ENCODE results near the gene SNCA. TPM values are rescaled to one million over a fixed set of nuclear protein-coding genes. Genes with fewer than 3 reads are reported as not detected.

SNCA gene
- total RNA-seq (8.4 TPM), polyA plus RNA-seq (ENCODE audit: insufficient read depth, low read depth, low replicate concordance) (17.1 TPM)
- long read RNA-seq, donor 1, transcript SNCA-205 (6 exons, 1,290 nt) = major isoform, 9 of 14 reads
- long read RNA-seq, donor 1, partial matches to known transcripts = 0 of 14 reads
- long read RNA-seq, donor 1, other reads (novel, unspliced or antisense) = 0 of 14 reads
- long read RNA-seq, donor 2, transcript SNCA-205 (6 exons, 1,290 nt) = major isoform, 11 of 15 reads
- long read RNA-seq, donor 2, partial matches to known transcripts = 0 of 15 reads
- long read RNA-seq, donor 2, other reads (novel, unspliced or antisense) = 0 of 15 reads
- long read RNA-seq, donor 3, transcript SNCA-205 (6 exons, 1,290 nt) = major isoform, 13 of 17 reads
- long read RNA-seq, donor 3, partial matches to known transcripts = 0 of 17 reads
- long read RNA-seq, donor 3, other reads (novel, unspliced or antisense) = 0 of 17 reads
- long read RNA-seq, donor 4, transcript SNCA-205 (6 exons, 1,290 nt) = major isoform, 17 of 21 reads
- long read RNA-seq, donor 4, partial matches to known transcripts = 0 of 21 reads
- long read RNA-seq, donor 4, other reads (novel, unspliced or antisense) = 0 of 21 reads
- long read RNA-seq, donor 5, partial matches to known transcripts = 0 of 2 reads
- long read RNA-seq, donor 5, other reads (novel, unspliced or antisense) = 0 of 2 reads
- long read RNA-seq, donor 6, transcript SNCA-205 (6 exons, 1,290 nt) = major isoform, 22 of 35 reads
- long read RNA-seq, donor 6, transcript SNCA-203 (6 exons, 1,420 nt) = minor isoform, 11 of 35 reads
- long read RNA-seq, donor 6, partial matches to known transcripts = 0 of 35 reads
- long read RNA-seq, donor 6, other reads (novel, unspliced or antisense) = 0 of 35 reads
- long read RNA-seq, donor 7, partial matches to known transcripts = 1 of 4 reads
- long read RNA-seq, donor 7, other reads (novel, unspliced or antisense) = 0 of 4 reads
- long read RNA-seq, donor 8, transcript SNCA-205 (6 exons, 1,290 nt) = major isoform, 10 of 15 reads
- long read RNA-seq, donor 8, transcript SNCA-203 (6 exons, 1,420 nt) = minor isoform, 5 of 15 reads
- long read RNA-seq, donor 8, partial matches to known transcripts = 0 of 15 reads
- long read RNA-seq, donor 8, other reads (novel, unspliced or antisense) = 0 of 15 reads
- long read RNA-seq, donor 9, transcript SNCA-205 (6 exons, 1,290 nt) = major isoform, 10 of 15 reads
- long read RNA-seq, donor 9, transcript SNCA-203 (6 exons, 1,420 nt) = minor isoform, 5 of 15 reads
- long read RNA-seq, donor 9, partial matches to known transcripts = 0 of 15 reads
- long read RNA-seq, donor 9, other reads (novel, unspliced or antisense) = 0 of 15 reads
- long read RNA-seq, donor 10, transcript SNCA-205 (6 exons, 1,290 nt) = major isoform, 7 of 12 reads
- long read RNA-seq, donor 10, partial matches to known transcripts = 0 of 12 reads
- long read RNA-seq, donor 10, other reads (novel, unspliced or antisense) = 0 of 12 reads

- Histone ChIP-seq H3K27me3 (ENCODE audit: control insufficient read depth, insufficient read depth, low read length) (peaks cover 2% of the 10 kb centered on the region), H3K9ac (ENCODE audit: low read length in 3 of 3) (peak within 1 kb of the TSS in 1 of 3 donors; percentile 46), H3K27ac (ENCODE audit: low read depth in 2 of 2, low read length in 2 of 2) (no peak within 1 kb of the TSS), H3K4me1 (ENCODE audit: control insufficient read depth in 2 of 3, insufficient read depth in 2 of 3, low read depth in 1 of 3, low read length in 3 of 3) (no peaks in the 10 kb centered on the region), H3K36me3 (ENCODE audit: control insufficient read depth in 2 of 3, insufficient read depth in 3 of 3, low read length in 3 of 3) (no peaks in the 10 kb centered on the region), H3K4me3 (ENCODE audit: low read length in 3 of 3) (peak within 1 kb of the TSS; percentile 43 to 64 (median 63)), H3K9me3 (ENCODE audit: control insufficient read depth in 2 of 3, insufficient read depth in 1 of 3, low read length in 3 of 3) (no peaks in the 10 kb centered on the region)
- TF ChIP-seq CTCF (IDR thresholded peaks at IDR 0.05; ENCODE audit: borderline replicate concordance, extremely low read depth, insufficient read depth) = no peak
- intact Hi-C loops (cut with DNase I) = no loop called here
- FAIRE-seq (no peak), DNase-seq (peak; percentile 80 to 94 (median 91))
Measured at GRCh38 chr4:89836897-89837384, at the start of gene SNCA. Gene SNCA, minus strand, starts transcription at chr4:89837161. Its CDS starts 1,494 bp downstream, at chr4:89835667.

- H3K27ac ChIP-seq (ENCODE audit: low read depth in 2 of 2, low read length in 2 of 2) = no peak overlapping the region
- FAIRE-seq (no peak), DNase-seq (no peak)
- no peaks in the 10 kb centered on the region for H3K9me3 ChIP-seq (ENCODE audit: control insufficient read depth in 2 of 3, insufficient read depth in 1 of 3, low read length in 3 of 3)
- no peak for TF ChIP-seq CTCF (IDR thresholded peaks at IDR 0.05; ENCODE audit: borderline replicate concordance, extremely low read depth, insufficient read depth)
- no peak overlapping the region for H3K9ac ChIP-seq (ENCODE audit: low read length in 3 of 3)
- H3K4me3 ChIP-seq (ENCODE audit: low read length in 3 of 3) = no peak overlapping the region
- intact Hi-C loops (cut with DNase I) = no loop called here
- no peaks in the 10 kb centered on the region for H3K27me3 ChIP-seq (ENCODE audit: control insufficient read depth, insufficient read depth, low read length)
- no peaks in the 10 kb centered on the region for H3K4me1 ChIP-seq (ENCODE audit: control insufficient read depth in 2 of 3, insufficient read depth in 2 of 3, low read depth in 1 of 3, low read length in 3 of 3)
- H3K36me3 ChIP-seq (ENCODE audit: control insufficient read depth in 2 of 3, insufficient read depth in 3 of 3, low read length in 3 of 3) = no peaks in the 10 kb centered on the region
Measured at GRCh38 chr4:89879215-89879614, 42.3 kb upstream of the SNCA start.

- FAIRE-seq (no peak), DNase-seq (no peak)
- intact Hi-C loops (cut with DNase I) = no loop called here
- TF ChIP-seq CTCF (IDR thresholded peaks at IDR 0.05; ENCODE audit: borderline replicate concordance, extremely low read depth, insufficient read depth) = no peak
- Histone ChIP-seq H3K4me1 (ENCODE audit: control insufficient read depth in 2 of 3, insufficient read depth in 2 of 3, low read depth in 1 of 3, low read length in 3 of 3) (no peaks in the 10 kb centered on the region), H3K27me3 (ENCODE audit: control insufficient read depth, insufficient read depth, low read length) (no peaks in the 10 kb centered on the region), H3K27ac (ENCODE audit: low read depth in 2 of 2, low read length in 2 of 2) (no peak overlapping the region), H3K4me3 (ENCODE audit: low read length in 3 of 3) (no peak overlapping the region), H3K9me3 (ENCODE audit: control insufficient read depth in 2 of 3, insufficient read depth in 1 of 3, low read length in 3 of 3) (no peaks in the 10 kb centered on the region), H3K36me3 (ENCODE audit: control insufficient read depth in 2 of 3, insufficient read depth in 3 of 3, low read length in 3 of 3) (no peaks in the 10 kb centered on the region), H3K9ac (ENCODE audit: low read length in 3 of 3) (no peak overlapping the region)
Measured at GRCh38 chr4:89878611-89879010, 41.6 kb upstream of the SNCA start.
